GM19397 (cell line): ENCODE results near the gene TMEM51.
"Not testable (repeated sequence)": the region's sequence is repeated elsewhere in the genome, so short reads cannot be mapped to it uniquely, and the experiment has no call there.

Experiments
- ATAC-seq: cut with Tn5 transposase; IDR thresholded peaks from one replicate; pipeline ENCODE4 v1.9.1; 2021; ENCODE audit warnings: mild to moderate bottlenecking, moderate library complexity; ENCODE audit not compliant: unreplicated experiment

The TMEM51 gene

DNA sequence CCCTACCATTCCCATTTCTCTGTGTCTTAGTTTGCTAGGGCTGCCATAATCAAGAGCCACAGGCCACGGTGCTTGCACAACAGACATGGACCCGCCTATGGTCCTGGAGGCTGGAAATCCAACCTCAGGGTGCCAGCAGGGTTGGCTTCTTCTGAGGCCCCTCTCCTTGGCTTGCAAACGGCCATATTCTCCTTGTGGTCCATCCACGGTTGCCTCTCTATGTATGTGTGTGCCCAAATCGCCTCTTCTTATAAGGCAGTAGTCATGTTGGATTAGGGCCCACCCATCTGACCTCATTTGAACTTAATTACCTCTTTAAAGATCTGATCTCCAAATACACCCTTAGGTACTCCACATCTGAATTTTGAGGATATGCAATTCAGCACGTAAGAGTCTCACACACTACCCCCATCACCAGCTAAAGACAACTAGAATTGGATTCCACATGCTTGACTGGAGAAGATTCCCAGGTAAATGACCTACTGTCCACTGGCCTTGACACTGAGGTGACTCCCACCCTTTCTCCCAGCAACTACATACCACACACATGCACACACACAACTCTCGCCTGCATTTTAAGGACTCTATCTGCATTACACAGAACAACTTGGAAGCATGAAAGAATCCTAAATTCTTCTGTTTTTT is 28.3 kb upstream of the TMEM51 start:
- ATAC-seq = no peak

DNA sequence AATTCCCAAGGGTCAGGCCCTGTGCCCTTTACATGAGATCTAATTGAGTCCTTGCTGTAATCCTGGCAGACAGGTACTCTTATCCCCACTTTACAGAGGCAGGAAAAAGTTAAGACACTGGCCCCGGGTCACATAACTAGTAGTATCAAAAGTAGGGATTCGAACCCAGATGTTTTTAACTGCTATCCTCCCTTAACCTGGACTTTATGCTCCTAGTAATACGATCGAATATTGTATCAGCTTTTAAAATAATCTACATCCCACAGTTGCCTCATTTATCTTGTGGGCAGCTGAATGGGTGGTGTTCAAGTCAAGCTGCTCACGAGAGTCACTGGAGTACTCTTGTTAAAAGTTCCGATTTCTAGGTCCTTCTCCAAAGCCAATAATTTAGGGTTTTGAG is 25.5 kb upstream of the TMEM51 start:
- no peak for ATAC-seq

DNA sequence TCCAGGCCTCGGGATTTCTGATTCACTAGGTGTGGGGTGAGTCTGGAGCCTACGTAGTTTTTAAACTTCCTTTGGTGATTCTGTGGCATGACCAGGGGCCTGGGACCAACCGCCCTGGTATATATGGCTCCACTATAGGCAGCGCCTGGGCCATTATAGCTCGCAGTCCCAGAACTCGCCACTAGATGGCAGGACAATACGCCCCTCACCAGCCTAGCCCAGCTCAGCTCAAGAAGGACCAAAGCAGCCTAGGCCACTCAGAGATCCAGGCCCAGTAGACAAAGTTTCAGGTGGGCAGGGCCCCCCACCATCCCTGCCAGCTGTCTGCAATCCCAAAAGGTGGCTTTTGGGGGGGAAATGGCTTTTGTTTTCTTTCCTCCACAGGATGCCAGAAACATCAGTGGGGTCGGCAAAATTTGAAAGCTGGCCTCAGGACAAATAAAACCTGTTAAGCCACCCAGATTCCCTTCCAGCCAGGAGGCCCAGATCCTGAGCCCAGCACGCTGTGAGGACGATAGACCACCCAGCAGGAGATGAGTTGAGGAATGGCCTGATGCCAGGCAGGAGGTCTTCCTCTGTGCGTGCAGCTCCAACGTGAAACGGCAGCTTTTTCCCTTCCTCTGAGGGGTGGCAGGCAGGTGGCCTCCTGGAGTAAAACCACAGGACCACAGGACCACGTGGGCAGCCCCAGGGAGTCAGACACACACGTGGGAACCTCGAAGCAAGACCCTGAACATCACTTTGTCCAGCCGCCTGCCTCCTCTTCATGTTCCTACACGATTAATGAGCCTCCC is 24.8 kb upstream of the TMEM51 start:
- no peak for ATAC-seq

DNA sequence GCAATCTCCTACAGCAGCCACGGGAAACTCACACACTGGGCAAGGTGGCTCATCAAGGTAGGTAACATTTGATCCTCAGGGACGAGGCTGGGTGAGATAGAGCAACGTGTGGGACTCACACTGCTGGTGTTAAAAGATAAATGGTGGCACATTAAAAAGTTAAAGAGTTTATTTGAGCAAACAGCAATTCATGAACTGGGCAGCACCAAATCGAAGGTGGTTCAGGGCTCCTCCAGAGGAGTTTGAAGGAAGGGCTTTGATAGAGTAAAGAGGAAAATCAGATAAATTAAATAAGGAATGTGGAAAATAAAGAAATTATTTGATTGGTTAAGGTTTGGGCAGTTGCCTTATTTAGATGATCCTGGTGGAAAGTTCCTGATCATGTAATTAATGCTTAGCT is 23.6 kb upstream of the TMEM51 start:
- no peak for ATAC-seq

DNA sequence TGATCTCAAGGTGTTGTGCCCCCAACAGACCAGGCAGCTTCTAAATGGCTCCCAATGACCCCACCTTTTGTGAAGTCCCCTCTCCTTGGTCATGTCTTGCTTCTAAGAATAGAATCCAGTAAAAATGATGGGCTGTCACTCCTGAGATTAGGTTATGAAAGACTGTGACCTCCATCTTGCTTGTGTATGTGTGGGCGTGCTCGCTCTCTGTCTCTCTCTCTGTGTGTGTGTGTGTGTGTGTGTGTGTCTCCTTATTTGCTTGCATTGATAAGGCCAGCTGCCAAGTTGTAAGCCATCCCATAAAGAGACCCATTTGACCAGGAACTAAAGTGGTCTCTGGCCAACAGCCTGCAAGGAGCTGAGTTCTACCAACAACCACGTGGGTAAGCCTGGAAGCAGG is 22.9 kb upstream of the TMEM51 start:
- ATAC-seq = no peak

DNA sequence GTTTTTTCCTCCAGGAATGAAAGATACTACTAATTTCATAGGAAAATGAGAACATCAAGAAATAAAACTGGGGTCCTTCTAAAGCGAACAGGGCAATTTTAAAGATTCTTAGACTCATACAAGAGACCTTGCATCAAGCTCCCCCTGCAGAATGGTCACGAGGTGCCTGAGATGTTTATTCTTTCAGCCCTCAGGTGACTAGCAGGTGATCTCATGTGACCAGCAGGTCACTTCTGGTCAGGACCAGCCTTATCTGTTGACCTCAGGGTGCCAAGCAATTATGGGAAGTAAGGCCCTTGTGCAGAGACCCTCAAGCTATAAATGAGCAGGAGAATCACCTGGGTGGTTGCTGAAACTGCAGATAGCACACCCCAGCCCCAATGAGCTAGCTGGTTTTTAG is 20.6 kb upstream of the TMEM51 start:
- ATAC-seq = no peak

DNA sequence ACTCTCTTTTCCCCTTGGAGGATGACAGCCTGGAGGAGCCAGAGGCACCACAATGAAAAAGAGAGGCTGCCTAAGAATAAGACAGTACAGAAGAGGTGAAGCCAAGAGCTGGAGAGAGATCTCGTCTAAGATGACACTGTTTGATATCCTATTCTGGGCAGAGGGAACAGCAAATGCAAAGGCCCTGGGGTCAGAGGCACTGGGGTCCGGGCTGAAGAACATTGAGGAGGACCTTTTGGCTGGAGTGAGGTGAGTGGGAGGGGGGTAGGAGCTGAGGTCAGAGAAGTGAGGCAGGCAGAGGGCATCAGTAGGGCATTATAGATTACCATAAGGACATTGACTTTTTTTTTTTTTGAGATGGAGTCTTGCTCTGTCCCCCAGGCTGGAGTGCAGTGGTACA is 19.3 kb upstream of the TMEM51 start:
- ATAC-seq = no peak

DNA sequence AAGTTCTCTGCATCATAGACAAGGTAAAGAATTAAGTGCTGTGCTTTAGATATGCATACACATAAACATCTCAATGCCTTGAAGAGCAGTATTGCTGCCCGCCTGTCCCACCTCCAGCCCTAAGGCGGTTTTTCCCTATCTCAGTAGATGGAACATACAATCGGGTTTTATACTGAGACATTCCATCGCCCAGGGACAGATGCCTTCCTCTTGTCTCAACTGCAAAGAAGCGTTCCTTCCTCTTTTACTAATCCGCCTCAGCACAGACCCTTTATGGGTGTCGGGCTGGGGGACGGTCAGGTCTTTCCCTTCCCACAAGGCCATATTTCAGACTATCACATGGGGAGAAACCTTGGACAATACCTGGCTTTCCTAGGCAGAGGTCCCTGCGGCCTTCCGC is 17.9 kb upstream of the TMEM51 start:
- ATAC-seq = not testable (repeated sequence)

DNA sequence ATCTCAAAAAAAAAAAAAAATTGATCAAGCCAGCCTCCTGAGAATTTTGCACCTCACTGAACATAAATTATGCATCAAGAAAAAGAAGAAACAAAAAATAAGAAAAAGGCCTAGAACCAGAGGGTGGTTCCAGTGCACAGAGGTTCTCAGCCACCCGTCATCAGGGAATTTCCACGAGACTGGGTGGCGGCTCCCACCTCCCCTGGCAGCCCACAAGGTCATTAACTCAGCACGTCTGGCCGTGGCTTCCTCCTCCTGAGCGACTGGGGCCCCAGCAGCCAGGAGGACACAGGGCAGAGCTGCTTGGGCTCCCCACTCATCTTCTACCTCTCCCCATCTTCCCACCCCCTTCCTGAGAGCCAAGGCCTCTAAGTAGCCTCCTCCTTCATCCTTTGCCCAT is 15.7 kb upstream of the TMEM51 start:
- ATAC-seq = no peak

DNA sequence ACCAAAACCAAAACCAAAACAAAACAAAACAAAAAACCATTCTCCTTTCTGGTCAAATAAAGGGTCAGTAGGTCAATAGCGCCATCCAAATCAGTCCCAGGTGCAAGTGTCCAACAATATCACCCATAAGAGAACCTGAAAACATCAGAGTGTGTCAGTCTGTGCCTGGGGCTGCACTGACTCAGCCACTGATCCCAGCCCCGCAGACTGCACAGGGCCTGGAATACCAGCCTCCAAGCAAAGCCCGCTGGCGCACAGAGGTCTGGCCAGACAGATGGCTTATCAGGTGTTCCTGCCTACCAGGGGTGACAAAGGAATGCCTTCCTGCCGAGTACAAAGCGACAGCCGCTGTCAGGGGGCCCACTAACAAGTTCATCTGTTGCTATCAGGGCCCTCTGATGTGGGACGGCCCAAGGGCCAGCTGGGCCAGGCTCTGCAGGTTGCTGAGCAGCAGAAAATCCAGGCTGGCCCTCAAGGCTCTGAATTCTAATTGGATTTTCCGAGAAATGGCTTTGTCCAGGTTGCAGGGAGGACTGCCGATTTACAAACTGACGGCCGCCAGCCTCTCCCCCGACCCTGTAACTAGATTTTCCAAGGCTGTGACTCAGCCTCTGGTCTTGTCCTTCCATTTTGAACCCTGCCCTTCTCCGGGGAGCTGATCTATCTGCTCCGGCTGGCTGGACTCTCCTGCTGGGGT is 13.7 kb upstream of the TMEM51 start:
- ATAC-seq = no peak

DNA sequence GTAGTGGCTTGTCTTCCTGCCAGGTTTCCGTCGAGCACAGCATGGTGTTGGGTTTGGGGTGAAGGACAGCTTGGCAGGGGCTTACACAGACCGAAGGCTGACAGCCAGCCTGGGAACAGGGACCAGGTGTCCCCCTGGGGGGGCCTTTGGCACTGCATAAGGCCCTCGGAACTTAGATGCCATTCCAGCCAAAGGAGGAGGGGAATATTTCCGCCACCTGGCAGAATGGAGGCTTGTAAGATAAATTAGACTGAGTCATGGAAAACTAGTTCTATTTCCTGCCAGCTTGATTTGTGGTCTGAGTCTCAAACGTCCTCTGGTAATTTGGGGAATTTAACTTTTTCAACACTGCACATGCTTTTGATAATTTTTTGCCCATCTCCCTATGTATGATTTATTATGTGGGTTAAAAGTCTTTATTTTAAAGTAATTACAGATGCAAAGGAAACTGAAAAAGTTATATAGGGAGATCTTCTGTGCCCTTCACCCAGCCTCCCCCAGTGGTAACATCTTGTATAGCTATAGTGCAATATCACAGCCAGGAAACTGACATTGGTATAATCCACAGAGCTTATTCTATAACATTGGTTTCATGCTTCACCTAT is 11.5 kb upstream of the TMEM51 start:
- no peak for ATAC-seq

DNA sequence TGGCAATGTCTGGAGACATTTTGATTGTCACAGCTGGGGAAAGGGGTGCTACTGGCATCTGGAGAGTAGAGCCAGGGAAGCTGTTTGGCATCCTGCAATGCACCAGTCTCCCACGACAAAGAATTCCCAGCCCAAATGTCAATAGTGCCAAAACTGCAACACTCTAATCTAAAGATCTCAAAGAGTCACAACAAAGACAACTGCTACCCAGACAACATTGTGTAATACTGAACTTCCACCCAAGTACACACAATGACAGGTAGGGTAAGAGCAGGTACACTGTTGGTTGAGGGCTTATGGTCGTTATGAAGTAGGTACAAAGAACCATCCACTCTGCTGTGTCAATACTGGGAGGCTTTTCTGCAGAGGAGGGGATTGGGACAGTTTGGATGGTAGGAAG is 8.2 kb upstream of the TMEM51 start:
- ATAC-seq = no peak

DNA sequence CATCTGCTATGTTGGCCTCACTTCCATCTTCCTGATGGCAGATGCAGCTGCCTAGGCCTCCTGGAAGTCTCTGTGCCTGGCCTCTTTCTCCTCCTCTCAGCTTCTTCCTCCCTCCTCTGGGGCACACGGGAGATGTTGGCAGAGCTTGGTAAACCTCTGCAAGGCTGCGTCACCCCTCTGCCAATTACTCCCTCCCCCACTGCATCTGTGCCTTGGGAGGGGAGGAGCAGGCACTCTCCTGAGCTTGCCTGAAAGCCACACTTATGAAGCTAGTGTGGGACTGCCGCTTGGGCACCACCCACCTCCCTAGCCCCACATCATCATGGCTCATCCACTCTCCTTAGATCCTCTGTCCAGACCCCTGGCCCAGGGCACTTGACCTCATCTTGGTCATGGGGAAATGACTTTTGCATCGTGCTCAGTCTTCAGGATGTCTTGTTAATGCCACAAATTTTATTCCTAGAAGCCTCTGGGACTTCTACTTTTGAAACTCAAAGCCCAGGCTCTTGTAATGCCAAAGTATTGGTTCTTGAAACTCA is 7.3 kb upstream of the TMEM51 start:
- no peak for ATAC-seq

DNA sequence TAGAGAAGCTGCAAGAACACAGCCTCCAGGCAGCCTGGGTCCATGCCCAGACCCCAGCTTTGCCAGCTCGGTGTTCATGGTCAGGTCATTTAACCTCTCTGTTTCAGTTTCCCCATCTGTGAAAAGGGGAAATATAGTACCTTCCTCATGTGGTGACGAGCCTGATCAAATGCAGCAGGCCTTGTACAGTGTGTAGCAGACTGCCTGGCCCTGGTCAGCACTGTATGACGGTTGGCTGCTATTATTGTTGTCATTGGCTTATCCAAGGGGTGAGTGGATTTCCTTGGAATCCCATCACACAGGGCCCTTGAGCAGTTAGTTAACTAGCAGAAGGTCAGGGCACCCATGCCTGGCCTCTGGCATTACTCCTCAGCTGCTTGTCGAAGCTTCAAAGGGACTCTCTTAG is 6.6 kb upstream of the TMEM51 start:
- ATAC-seq = no peak

DNA sequence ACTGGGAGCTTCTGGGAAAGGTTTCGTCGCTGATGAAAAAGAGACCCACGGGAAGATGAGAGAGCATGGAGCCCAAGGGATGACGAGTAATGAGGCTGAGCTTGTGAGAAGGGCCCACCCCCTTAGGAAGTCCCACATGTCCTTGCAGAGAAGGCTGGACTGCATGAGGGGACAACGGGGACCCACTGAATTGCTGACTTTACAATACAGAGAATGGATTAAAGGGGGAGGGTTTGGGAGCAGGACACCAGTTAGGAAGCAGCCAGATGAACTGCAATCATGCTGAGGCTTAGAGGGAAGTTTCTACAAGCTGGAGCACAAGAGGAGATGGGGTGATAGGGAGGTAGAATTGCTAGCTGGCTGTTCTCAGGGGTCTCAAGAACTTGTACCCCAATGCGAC is 5.5 kb upstream of the TMEM51 start:
- ATAC-seq = no peak

DNA sequence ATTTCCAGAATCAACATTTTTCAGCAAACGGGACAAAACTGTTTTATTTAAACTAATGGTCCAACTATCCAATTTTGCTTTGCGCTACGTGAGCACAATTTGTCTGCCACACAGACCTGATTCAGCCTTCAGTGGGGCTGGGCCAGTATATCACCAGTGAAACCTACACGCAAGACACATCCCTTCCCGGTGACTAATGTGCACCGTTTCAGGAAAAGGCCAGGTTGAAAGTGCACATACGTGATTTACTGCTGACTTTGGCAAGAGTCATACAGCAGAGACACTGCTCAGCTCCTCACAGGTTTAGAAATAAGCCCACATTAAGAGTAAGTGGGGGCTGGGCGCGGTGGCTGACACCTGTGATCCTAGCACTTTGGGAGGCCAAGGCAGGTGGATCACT is 5.1 kb upstream of the TMEM51 start:
- no peak for ATAC-seq

DNA sequence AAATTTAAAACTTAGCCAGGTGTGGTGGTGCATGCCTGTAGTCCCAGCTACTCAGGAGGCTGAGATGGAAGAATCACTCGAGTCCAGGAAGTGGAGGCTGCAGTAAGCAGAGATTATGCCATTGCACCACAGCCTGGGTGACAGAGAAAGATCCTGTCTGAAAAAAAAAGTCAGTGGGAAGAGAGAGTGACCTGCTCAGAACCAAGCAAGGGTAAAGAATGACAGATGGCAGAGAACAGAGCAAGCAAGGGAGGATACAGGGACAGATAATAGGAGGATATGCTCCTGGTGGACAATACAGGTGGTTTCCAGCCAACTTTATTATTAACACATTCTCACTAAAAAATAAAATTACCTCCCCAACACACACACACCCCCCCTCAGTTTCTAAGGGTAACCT is 4.6 kb upstream of the TMEM51 start:
- no peak for ATAC-seq

DNA sequence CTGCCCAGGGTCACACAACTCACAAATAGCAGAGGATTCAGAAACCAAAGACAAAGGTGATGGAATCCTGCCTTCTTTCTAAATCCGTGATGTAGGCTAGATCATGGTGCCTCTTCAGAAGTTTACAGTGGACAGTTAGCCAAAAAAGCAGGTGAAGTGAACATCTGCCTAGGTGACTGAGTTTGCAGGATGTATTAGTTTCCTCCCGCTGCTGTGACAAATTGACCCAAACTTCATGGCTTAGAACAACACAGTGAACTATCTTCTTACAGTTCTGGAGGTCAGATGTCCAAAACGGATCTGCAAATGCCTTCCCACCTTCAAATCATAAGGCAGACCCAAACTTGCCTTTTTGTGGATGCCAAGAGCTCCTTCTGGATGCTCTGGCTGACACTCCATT is 3.2 kb upstream of the TMEM51 start:
- ATAC-seq = no peak

DNA sequence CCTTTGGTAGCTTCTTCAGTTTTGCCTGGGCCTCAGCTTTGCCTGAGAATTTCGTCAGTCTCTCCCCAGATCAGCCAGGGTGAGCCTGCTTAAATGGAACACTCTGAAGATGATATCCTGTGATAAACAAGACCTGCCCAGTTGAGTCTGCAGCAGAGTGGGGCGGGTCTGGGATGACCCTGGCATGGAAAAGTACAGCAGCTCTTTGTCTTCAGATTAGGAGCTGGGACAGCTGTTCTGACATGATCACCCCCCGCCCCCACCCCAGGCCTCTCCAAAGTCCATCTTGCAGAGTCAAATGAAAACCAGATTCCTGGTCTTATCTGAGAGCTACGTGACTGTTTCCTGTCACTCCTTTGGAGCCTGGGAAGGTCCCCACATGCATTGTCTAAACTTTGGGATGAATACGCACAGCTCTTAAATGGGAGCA is 2.2 kb upstream of the TMEM51 start:
- ATAC-seq = no peak

DNA sequence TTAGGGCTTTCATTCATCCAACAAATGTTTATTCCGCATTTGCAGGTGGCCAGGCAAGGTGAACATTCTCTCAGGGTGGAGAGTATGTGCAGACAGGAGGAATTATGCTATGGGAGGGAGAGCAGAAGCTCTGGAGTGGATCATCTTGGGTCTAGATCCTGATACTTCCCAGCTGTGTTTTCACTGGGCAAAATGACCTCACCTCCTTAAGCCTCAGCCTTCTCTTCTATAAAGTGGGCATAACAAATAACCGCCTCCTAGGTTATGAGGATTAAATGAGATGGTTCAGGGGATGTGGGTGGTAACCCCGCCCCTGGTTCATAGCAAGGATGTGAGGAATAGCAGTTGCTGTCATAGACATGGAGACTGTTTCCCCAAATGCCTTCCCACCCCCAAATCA is 1.7 kb upstream of the TMEM51 start:
- no peak for ATAC-seq
